ENCODE data around the gene TNFAIP8. TPM values are rescaled to one million over a fixed set of nuclear protein-coding genes. Genes with fewer than 3 reads are reported as not detected.

TNFAIP8 gene
- total RNA-seq, 1 experiment from 2014 or later = 32.1 TPM

DNA sequence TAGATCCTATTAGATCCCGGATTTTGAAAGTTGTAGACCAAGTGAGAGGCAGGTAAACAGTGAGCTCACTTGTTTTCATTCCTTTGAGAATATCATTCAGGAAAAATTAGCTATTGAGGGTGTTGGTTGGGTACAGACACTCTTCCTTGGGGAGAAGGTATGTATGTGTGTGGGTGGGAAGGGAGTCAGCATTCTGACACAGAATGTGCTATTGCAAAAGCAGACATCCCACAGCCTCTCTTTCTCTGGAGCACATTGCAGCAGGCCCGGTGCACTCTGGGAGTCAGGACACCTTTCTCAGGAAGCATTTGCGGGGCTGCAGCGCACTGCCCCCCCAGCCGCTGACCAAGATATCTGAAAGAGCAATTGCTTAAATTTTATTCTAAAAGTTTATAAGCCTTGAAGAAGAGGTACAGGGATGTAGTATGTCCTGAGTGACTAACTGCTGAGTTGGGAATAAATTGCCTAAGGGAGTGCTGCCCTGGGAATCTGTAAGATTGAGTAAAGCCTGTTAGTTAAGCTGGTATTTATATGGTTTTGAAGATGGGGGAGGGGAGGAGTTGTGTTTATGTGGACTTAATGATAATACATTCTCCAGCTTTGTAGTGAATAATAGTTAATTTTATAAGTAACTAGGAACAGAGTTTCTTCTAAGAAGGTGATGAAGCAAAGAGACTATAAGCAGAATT lies 5.2 kb downstream of the TNFAIP8 start:
- Histone ChIP-seq H3K4me1 (replicated peaks) (peaks cover 7% of the 10 kb centered on the region), H3K27me3 (replicated peaks) (peaks cover 12% of the 10 kb centered on the region; the same call in 1 of the 2 replicates), H3K4me3 (no peak overlapping the region), H3K27ac (no peak overlapping the region), H3K9me3 (replicated peaks) (no peaks in the 10 kb centered on the region), H3K36me3 (no peaks in the 10 kb centered on the region)
- DNase-seq (ENCODE audit: low read depth in 1 of 2, low spot score in 2 of 2) = no peak

DNA sequence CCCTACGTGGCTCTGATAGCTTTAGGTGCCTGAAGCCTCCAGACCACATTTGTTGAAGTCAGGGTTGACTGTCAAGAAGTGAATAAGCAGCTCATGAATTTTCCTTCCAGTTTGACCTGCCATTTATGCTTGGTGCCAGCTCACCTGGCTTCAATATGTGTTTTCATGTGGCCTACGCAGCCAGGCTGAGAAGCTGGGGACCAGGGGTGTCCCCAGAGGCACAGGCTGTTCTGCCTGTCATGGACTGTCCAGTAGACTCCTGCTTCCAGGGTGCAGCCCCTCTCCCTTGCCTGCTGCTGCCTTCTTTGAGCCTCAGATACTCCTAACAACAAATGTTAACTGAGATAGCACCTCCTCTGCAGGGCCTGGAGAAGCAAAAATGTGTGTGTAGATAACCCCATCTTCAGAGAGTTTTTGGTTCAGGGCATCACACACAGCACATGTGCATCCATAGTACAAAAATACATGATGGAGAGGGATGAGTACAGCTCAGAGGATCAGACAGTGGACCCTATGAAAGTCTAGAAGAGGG lies 5.8 kb downstream of the TNFAIP8 start:
- no peak for DNase-seq (ENCODE audit: low read depth in 1 of 2, low spot score in 2 of 2)
- Histone ChIP-seq H3K27ac (no peak overlapping the region), H3K36me3 (no peaks in the 10 kb centered on the region)

DNA sequence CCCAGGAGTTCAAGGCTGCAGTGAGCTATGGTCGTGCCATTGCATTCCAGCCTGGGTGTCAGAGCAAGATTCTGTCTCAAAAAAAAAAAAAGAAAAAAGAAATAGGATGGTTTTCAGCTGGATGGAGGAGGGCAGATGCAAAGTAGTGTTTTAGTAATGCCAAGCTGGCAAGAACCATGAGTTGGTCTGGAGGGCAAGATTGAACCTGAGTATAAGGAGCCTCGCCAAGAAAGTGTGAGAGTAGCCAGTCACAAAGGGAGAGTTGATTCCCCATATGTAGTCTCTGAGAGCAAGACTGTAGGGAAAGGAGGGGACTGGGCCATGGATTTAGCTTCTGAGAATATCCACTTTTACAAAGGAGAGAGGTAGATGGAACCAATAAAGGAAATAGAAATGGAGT lies 6.9 kb downstream of the TNFAIP8 start:
- Histone ChIP-seq H3K9me3 (replicated peaks) (no peaks in the 10 kb centered on the region), H3K27me3 (replicated peaks) (no peaks in the 10 kb centered on the region), H3K27ac (no peak overlapping the region), H3K4me1 (replicated peaks) (peaks cover 7% of the 10 kb centered on the region; the same call in 1 of the 2 replicates), H3K4me3 (no peak overlapping the region), H3K36me3 (no peaks in the 10 kb centered on the region)
- no peak for DNase-seq (ENCODE audit: low read depth in 1 of 2, low spot score in 2 of 2)

More for the DNA sequence above, 5.8 kb downstream of the TNFAIP8 start:
- Histone ChIP-seq H3K4me3 (no peak overlapping the region), H3K9me3 (replicated peaks) (no peaks in the 10 kb centered on the region), H3K27me3 (replicated peaks) (peaks cover 10% of the 10 kb centered on the region; the same call in 1 of the 2 replicates), H3K4me1 (replicated peaks) (peaks cover 5% of the 10 kb centered on the region)

DNA sequence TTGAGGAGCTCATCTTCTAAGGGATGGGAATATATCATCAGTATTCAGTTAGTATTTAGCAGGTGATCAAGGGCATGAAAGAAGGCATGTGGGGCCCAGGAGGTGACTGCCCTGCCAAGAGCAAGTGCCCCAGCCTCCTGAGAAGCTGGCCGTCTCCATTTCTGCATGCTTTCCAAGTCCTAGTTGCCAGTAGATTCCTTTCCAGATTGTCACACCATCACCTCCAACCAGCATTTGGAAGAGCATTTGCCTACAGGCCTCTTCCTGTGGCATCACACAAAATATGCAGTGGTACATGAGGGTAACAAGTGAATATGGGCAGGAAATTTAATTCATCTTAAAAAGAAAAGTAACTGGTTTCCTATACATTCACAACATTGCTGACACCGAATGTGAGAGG lies 7.5 kb downstream of the TNFAIP8 start:
- no peaks in the 10 kb centered on the region for H3K9me3 ChIP-seq (replicated peaks)
- no peak for DNase-seq (ENCODE audit: low read depth in 1 of 2, low spot score in 2 of 2)
- no peak overlapping the region for H3K27ac ChIP-seq
- H3K27me3 ChIP-seq (replicated peaks) = no peaks in the 10 kb centered on the region
- H3K4me3 ChIP-seq = no peak overlapping the region
- no peaks in the 10 kb centered on the region for H3K36me3 ChIP-seq
- H3K4me1 ChIP-seq (replicated peaks) = peaks cover 10% of the 10 kb centered on the region; the same call in 1 of the 2 replicates

DNA sequence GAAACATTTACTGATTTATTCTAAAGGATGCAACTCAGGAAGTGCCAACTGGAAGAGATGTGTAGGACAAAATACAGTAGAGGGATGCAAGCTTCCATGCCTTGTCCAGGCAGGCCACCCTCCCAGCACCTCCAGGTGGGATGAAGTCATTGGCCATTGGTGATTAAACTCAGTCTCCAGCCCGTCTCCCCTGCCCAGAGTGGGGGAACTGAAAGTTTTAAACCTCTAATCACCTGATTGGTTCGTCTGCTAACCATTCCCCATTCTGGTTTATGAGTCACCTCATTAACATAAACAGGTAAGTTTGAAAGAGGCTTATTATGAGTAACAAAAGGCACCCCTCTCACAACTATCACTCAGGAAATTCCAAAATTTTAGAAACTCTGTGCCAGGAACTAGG lies 8.1 kb downstream of the TNFAIP8 start:
- no peaks in the 10 kb centered on the region for H3K36me3 ChIP-seq
- no peaks in the 10 kb centered on the region for H3K9me3 ChIP-seq (replicated peaks)
- H3K4me1 ChIP-seq (replicated peaks) = peaks cover 10% of the 10 kb centered on the region; the same call in 1 of the 2 replicates
- no peak overlapping the region for H3K27ac ChIP-seq
- no peak overlapping the region for H3K4me3 ChIP-seq
- no peak for DNase-seq (ENCODE audit: low read depth in 1 of 2, low spot score in 2 of 2)
- H3K27me3 ChIP-seq (replicated peaks) = no peaks in the 10 kb centered on the region

DNA sequence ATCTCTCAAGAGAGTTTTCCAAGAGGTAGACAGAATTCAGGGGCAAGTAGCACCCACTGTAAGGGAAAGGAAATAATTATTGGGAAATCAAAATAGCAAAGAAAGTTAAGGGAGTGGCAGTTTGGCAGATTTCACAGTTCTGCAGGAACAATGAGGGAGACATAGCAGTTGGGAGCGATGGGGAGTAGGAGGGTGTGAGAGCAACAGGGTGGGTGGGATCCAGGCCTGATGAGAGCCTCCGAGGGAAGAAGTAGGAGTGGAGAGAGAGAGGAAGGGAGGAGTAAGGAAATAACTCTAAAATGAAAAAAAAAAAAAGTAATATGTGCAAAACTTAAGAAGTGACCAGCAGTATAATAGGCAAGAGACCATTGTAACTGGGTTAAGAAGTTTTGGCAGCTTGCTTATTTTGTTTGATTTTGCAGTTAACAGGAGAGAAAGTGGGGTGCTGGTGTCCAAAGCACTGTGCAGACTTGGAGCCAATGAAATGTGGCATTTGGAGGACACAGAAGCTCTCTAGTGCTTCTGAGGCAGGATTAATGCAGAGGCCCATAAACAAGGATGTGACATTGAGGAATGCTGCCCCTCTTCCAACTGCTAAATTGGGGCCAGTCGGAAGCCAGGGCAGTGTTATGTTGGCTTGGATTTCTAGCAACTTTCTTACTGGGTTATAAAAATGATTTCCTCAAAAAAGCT lies 10.2 kb downstream of the TNFAIP8 start:
- no peak overlapping the region for H3K4me3 ChIP-seq
- no peak for DNase-seq (ENCODE audit: low read depth in 1 of 2, low spot score in 2 of 2)
- no peaks in the 10 kb centered on the region for H3K36me3 ChIP-seq
- H3K4me1 ChIP-seq (replicated peaks) = peaks cover 10% of the 10 kb centered on the region; the same call in 1 of the 2 replicates
- H3K27ac ChIP-seq = no peak overlapping the region
- no peaks in the 10 kb centered on the region for H3K9me3 ChIP-seq (replicated peaks)
- no peaks in the 10 kb centered on the region for H3K27me3 ChIP-seq (replicated peaks)

DNA sequence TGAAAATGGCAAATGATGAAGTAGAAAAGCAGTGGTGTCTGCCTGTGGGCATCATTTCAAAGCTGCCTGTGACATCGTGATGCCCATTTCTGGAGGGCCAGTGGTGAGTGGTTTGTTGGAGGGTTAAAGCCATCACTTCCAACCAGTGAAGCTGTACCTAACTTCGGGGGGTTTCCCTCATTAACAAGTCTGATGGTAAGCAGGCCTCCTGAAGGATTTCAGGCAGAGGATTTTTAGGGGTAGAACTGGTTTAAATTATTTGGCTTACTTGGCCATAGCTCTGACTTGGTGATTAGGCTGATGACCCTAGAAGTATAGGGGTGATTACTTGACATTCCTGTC lies 10.7 kb downstream of the TNFAIP8 start:
- Histone ChIP-seq H3K27me3 (replicated peaks) (no peaks in the 10 kb centered on the region), H3K36me3 (no peaks in the 10 kb centered on the region), H3K4me3 (no peak overlapping the region), H3K27ac (no peak overlapping the region), H3K4me1 (replicated peaks) (peaks cover 10% of the 10 kb centered on the region; the same call in 1 of the 2 replicates), H3K9me3 (replicated peaks) (no peaks in the 10 kb centered on the region)
- DNase-seq (ENCODE audit: low read depth in 1 of 2, low spot score in 2 of 2) = no peak

DNA sequence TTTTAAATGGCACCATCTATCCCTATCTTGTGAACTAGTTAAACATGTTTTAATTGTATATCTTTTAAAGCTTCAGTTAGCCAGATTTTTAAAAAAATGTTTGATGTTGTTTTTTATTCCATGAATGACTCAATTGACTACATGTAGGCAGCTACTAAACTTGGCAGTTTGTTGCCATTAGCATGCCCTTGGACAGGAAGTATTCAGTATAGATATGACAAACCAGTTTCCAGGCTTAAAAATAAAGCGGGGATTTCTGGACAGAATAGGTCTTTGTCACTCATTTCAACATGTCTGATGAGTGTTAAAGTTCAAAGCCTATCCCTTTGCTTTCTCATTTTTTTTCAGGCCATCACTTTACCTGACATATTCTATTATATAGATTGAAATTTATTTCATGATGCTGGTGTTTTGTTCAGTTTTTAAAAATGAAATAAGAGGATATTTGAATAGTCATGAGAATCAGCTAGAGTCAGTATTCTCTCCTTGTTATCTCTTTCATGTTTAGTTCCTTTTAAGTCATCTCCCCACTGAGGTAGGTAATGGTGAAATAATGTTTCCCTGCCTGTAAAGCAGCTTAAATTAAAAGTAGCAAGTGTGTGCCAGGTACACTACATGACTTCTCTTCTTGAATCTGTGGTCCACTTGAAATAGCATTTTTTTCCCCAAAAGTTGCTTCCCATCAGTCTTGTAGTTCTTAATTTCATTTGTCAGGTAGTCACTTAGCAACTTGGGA lies 11.9 kb downstream of the TNFAIP8 start:
- H3K4me1 ChIP-seq (replicated peaks) = peaks cover 10% of the 10 kb centered on the region; the same call in 1 of the 2 replicates
- no peaks in the 10 kb centered on the region for H3K9me3 ChIP-seq (replicated peaks)
- H3K36me3 ChIP-seq = no peaks in the 10 kb centered on the region
- H3K27ac ChIP-seq = no peak overlapping the region
- no peak overlapping the region for H3K4me3 ChIP-seq
- H3K27me3 ChIP-seq (replicated peaks) = no peaks in the 10 kb centered on the region
- no peak for DNase-seq (ENCODE audit: low read depth in 1 of 2, low spot score in 2 of 2)

DNA sequence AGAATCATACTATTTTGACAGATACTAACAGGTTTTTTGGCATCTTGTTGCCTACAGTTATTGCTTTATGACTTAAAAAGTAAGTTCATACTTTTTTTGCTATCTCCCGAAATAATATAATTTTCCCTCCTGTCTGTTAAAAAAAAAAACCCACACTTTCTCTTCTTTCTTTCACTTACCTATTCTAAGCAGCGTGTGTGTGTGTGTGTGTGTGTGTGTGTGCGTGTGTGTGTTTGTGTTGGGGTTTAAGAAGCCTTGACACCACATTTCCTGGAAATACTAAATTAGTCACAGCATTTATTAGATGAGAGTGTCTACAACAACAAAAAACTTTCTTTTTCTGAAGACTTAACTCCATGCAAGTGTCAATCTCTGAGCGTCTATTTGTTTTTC lies 12.4 kb downstream of the TNFAIP8 start:
- H3K36me3 ChIP-seq = no peaks in the 10 kb centered on the region
- no peaks in the 10 kb centered on the region for H3K27me3 ChIP-seq (replicated peaks)
- DNase-seq (ENCODE audit: low read depth in 1 of 2, low spot score in 2 of 2) = no peak
- no peak overlapping the region for H3K27ac ChIP-seq
- H3K4me3 ChIP-seq = no peak overlapping the region
- H3K4me1 ChIP-seq (replicated peaks) = peaks cover 10% of the 10 kb centered on the region; the same call in 1 of the 2 replicates
- no peaks in the 10 kb centered on the region for H3K9me3 ChIP-seq (replicated peaks)

DNA sequence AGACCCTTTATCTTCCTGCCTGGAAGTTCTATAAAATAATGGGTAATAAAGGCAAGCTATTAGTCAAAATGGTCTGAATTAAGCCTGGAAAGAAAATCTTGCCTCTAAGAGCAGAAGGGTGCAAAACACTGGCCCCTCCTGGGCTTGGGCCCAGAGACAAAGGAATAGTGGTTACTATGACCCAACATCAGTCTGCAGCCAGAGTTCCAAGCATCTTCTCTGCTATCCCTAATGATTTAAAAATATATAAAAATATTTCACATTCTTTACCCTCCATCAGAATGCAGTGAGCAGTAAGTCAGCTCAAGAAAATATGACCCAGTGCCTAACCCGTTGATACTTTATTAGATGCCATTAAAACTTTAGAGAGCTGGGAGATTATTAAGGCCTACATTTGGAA lies 14.7 kb downstream of the TNFAIP8 start:
- H3K27ac ChIP-seq = no peak overlapping the region
- DNase-seq (ENCODE audit: low read depth in 1 of 2, low spot score in 2 of 2) = no peak
- no peaks in the 10 kb centered on the region for H3K27me3 ChIP-seq (replicated peaks)
- no peak overlapping the region for H3K4me3 ChIP-seq
- no peaks in the 10 kb centered on the region for H3K36me3 ChIP-seq
- no peaks in the 10 kb centered on the region for H3K9me3 ChIP-seq (replicated peaks)
- H3K4me1 ChIP-seq (replicated peaks) = peaks cover 10% of the 10 kb centered on the region; the same call in 1 of the 2 replicates

DNA sequence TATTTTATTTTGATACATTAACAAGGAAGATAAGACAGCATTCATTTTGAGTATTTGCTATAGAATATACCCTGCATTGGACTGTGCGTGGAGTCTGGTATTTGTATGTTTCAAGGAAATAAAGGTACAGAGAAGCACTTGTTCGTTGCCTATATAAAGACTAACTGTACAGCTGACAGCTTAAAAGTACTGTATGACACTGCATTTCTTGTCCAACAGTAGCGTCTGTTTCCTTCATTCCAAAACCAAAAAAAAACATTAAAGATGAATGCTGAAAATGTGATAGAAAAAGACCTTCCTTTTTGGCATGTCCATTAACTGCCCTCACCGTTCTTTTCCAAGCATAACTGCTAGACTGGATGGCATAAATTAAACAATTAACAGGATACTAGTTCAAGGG lies 15.3 kb downstream of the TNFAIP8 start:
- no peak overlapping the region for H3K4me3 ChIP-seq
- H3K27me3 ChIP-seq (replicated peaks) = no peaks in the 10 kb centered on the region
- H3K27ac ChIP-seq = no peak overlapping the region
- peaks cover 10% of the 10 kb centered on the region; the same call in 1 of the 2 replicates for H3K4me1 ChIP-seq (replicated peaks)
- H3K36me3 ChIP-seq = no peaks in the 10 kb centered on the region
- no peaks in the 10 kb centered on the region for H3K9me3 ChIP-seq (replicated peaks)
- no peak for DNase-seq (ENCODE audit: low read depth in 1 of 2, low spot score in 2 of 2)

DNA sequence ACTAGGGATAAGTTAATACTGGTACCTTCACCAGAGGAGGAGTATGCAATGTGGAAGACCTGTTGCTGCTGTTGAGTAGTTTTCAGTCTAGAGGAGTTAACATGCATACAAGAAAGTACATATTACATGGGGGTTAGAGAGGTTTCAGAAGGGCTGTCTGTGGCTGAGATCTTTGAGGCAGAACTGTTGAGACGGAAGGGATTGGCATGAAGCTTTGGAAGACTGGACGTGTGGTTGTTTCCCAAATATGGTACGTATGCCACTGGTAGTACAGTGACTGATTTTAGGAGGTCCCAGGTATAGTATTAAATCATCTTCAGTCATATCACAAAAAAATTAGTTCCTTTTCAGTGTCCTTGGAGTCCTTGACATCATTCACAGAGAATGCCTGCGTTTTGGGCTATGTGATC lies 17.6 kb downstream of the TNFAIP8 start:
- Histone ChIP-seq H3K36me3 (no peaks in the 10 kb centered on the region), H3K4me3 (no peak overlapping the region), H3K27ac (no peak overlapping the region), H3K27me3 (replicated peaks) (no peaks in the 10 kb centered on the region), H3K9me3 (replicated peaks) (no peaks in the 10 kb centered on the region), H3K4me1 (replicated peaks) (no peaks in the 10 kb centered on the region)
- DNase-seq (ENCODE audit: low read depth in 1 of 2, low spot score in 2 of 2) = no peak

DNA sequence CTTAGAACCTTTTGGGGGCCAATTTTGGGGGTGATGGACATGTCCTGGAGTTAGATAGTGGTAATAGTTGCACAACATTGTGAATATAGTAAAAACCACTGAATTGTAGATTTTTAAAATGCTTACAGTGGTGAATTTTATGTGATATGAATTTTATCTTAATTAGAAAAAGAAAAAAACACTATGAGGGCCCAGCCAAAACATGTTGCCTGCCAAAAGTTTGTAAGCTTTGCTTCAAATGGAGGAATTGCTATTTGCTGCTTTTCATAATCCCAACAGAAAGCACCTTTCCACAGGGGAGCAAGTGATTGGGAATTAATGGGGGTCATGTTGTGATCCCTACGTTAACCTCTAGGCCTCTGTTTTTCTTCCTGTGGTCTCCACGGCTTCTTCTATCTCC lies 19.1 kb downstream of the TNFAIP8 start:
- no peak overlapping the region for H3K4me3 ChIP-seq
- no peaks in the 10 kb centered on the region for H3K27me3 ChIP-seq (replicated peaks)
- DNase-seq (ENCODE audit: low read depth in 1 of 2, low spot score in 2 of 2) = no peak
- no peaks in the 10 kb centered on the region for H3K9me3 ChIP-seq (replicated peaks)
- no peaks in the 10 kb centered on the region for H3K36me3 ChIP-seq
- H3K27ac ChIP-seq = no peak overlapping the region
- H3K4me1 ChIP-seq (replicated peaks) = no peaks in the 10 kb centered on the region

DNA sequence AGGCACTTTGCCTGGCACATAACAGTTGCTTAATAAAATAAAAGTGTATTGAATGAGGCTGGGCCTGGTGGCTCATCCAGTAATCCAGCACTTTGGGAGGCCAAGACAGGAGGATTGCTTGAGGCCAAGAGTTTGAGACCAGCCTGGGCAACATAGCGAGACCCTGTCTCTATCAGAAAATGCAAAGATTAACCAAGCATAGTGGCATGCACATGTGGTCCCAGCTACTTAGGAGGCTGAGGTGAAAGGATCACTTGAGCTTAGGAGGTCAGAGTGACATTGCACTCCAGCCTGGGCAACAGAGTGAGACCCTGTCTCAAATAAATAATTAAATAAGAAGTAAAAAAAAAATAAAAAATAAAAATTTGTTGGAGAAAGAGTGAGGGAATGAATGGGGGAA lies 21.2 kb downstream of the TNFAIP8 start:
- DNase-seq (ENCODE audit: low read depth in 1 of 2, low spot score in 2 of 2) = no peak
- H3K27me3 ChIP-seq (replicated peaks) = no peaks in the 10 kb centered on the region
- H3K27ac ChIP-seq = no peak overlapping the region
- H3K36me3 ChIP-seq = no peaks in the 10 kb centered on the region
- H3K9me3 ChIP-seq (replicated peaks) = no peaks in the 10 kb centered on the region
- H3K4me3 ChIP-seq = no peak overlapping the region
- H3K4me1 ChIP-seq (replicated peaks) = peaks cover 2% of the 10 kb centered on the region; the same call in 1 of the 2 replicates

Data from SJSA1 (cell line).